HepG2 (cell line): ENCODE measurements around the gene SGSM1. TPM values are rescaled to one million over a fixed set of nuclear protein-coding genes. Genes with fewer than 3 reads are reported as not detected.

Source experiments
- BRCA1 ChIP-seq: sonication (generic); formaldehyde crosslinking; IDR thresholded peaks from 2 replicates; pipeline ENCODE4 v1.4.0; 2020; ENCODE audit warnings: missing genetic modification reagents
- MTF2 ChIP-seq: sonication (generic); formaldehyde crosslinking; IDR thresholded peaks from 2 replicates; pipeline ENCODE4 v1.5.0; 2020; ENCODE audit warnings: missing genetic modification reagents, borderline replicate concordance
- RAD51 ChIP-seq: fragments of 450-650 bp; IDR thresholded peaks from 2 replicates; pipeline ENCODE4 v1.6.1; 2016; ENCODE audit warnings: borderline replicate concordance
- SOX6 ChIP-seq, 2 experiments: fragments of 450-650 bp in 1 of 2; sonication (generic) in 1 of 2; formaldehyde crosslinking in 1 of 2; IDR thresholded peaks; 2 replicates each; pipeline versions ENCODE4 v1.4.0 to v1.6.1; 2017 to 2020; ENCODE audit warnings: antibody characterized with exemption in 1 of 2, mild to moderate bottlenecking in 1 of 2, missing genetic modification reagents in 1 of 2
- ZC3H13 ChIP-seq: sonication (generic); formaldehyde crosslinking; IDR thresholded peaks from 2 replicates; pipeline ENCODE4 v1.8.1; 2023; ENCODE audit warnings: mild to moderate bottlenecking, missing genetic modification reagents, moderate library complexity
- ZNF143 ChIP-seq: sonication (generic); formaldehyde crosslinking; IDR thresholded peaks from 2 replicates; pipeline ENCODE4 v1.4.0; 2020; ENCODE audit warnings: missing genetic modification reagents
- ZNF589 ChIP-seq: sonication (generic); formaldehyde crosslinking; conservative IDR thresholded peaks from 2 replicates; pipeline ENCODE4 v1.8.0; 2022; ENCODE audit warnings: mild to moderate bottlenecking, moderate library complexity, missing genetic modification reagents
- ZNF891 ChIP-seq: sonication (generic); formaldehyde crosslinking; IDR thresholded peaks from 2 replicates; pipeline ENCODE4 v1.5.0; 2020; ENCODE audit warnings: mild to moderate bottlenecking, missing genetic modification reagents
- polyA plus RNA-seq, 8 experiments: library from polyadenylated mRNA; depleted of rRNA in 3 of 8; stranded (reverse) in 7 of 8; unstranded in 1 of 8; fragments of >200 nt; fragmentation: Illumina TruSeq in 4 of 8; extraction: Trizol in 4 of 8; gene quantifications; 2 replicates each; pipeline versions ENCODE4 v1.2.1 to v1.2.3, GENCODE V29; 2011 to 2016; ENCODE audit warnings: low read depth in 4 of 8, missing spikeins in 1 of 8, mixed read lengths in 1 of 8; ENCODE audit not compliant: insufficient read depth in 1 of 8
- total RNA-seq, 5 experiments: library from RNA; depleted of rRNA; stranded (reverse); fragments of >200 nt; fragmentation: Illumina TruSeq; extraction: Trizol; gene quantifications; 2 replicates each; pipeline ENCODE4 v1.2.3, GENCODE V29; 2016; ENCODE audit warnings: low read depth in 1 of 5
- TF ChIP-seq, protein P1 (sequence below): sonication (generic); formaldehyde crosslinking; IDR thresholded peaks from 2 replicates; pipeline ENCODE4 v1.8.0; 2022; ENCODE audit warnings: missing genetic modification reagents, low read depth, mild to moderate bottlenecking, borderline replicate concordance
- TF ChIP-seq, protein P2 (sequence below): sonication (generic); formaldehyde crosslinking; IDR thresholded peaks from 2 replicates; pipeline ENCODE4 v1.4.0; 2020; ENCODE audit warnings: missing genetic modification reagents
- TF ChIP-seq, protein P3 (sequence below): sonication (generic); formaldehyde crosslinking; IDR thresholded peaks from 2 replicates; pipeline ENCODE4 v1.5.1; 2020; ENCODE audit warnings: mild to moderate bottlenecking, moderate library complexity, missing genetic modification reagents
- TF ChIP-seq, protein P4 (sequence below): sonication (generic); formaldehyde crosslinking; IDR thresholded peaks from 2 replicates; pipeline ENCODE4 v1.9.0; 2021; ENCODE audit warnings: missing genetic modification reagents, borderline replicate concordance
- TF ChIP-seq, protein P5 (sequence below): sonication (generic); formaldehyde crosslinking; conservative IDR thresholded peaks from 2 replicates; pipeline ENCODE4 v1.8.1; 2023; ENCODE audit warnings: missing genetic modification reagents
- TF ChIP-seq, protein P6 (sequence below): sonication (generic); formaldehyde crosslinking; IDR thresholded peaks from 2 replicates; pipeline ENCODE4 v1.4.0; 2020; ENCODE audit warnings: missing genetic modification reagents, borderline replicate concordance

SGSM1 gene
- total and polyA plus RNA-seq, 2 of the 13 experiments (the other 11 are each of a cell fraction or from before 2014, with no cell fraction given) = 0.07 TPM; not detected in 1

DNA sequence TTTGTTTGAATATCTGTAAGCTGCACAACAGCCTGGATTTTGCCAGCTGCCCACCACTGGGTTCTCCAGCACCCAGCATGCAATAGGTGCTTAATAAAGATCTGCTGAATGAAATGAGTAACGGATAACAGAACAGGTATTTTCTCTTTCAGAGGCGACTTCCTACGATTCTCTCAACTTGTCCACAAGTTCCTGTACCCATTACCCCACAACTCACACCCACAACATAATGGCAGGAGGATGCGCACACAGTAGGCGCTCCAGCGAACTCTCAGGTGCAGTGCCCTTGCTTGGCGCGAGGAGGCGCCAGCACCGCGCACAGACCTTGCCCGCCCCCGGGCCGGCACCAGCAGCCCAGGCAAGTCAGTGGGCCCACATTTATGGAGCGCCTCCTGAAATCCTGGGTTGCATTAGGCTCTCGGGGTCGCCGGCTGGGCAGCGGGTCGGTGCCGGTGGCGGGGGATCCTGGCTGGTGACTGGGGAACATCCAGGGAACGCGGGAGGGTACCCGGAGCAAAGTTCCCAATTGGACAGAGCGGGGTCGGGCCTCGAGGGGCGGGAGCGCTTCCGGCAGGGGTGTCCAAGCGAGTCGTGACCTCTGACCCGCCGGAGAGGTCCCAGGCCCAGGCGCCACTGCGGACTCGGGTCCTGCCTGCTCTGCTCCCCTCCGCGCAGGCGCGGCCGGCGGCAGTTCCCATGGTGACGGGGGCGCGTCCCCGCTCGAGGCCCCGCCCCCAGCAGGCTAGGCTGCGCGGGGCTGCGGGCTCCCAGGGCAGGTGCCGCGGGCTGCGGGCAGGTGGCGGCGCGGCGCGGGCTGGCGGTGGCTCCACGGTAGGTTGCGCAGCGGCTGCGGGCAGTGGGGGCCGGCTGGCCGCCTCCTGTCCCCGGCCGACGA lies 146.2 kb downstream of the SGSM1 start, which contains the start of gene KIAA1671 (continued):
- TF ChIP-seq, protein P1, sequence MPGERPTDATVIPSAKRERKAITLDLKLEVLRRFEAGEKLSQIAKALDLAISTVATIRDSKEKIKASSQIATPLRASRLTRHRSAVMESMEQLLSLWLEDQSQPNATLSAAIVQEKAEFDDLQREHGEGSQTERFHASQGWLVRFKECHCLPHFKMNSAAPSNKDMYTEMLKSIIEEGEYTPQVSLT = no peak
- TF ChIP-seq ZNF589 (CRISPR knock-in tag) (no peak), ZNF143 (CRISPR knock-in tag) (0 out of 2 replicates have a peak, but pooled peaks have one; percentile 28), SOX6 (IDR thresholded peaks at IDR 0.05) (no peak), SOX6 (CRISPR knock-in tag; IDR thresholded peaks at IDR 0.05) (peak; percentile 53; the same call in 1 of the 2 replicates), RAD51 (no peak), MTF2 (no peak), ZNF891 (CRISPR knock-in tag) (no peak; the same call in none of the 2 replicates), BRCA1 (CRISPR knock-in tag) (no peak), ZC3H13 (peak; percentile 56; the same call in 1 of the 2 replicates)
- TF ChIP-seq, protein P2, sequence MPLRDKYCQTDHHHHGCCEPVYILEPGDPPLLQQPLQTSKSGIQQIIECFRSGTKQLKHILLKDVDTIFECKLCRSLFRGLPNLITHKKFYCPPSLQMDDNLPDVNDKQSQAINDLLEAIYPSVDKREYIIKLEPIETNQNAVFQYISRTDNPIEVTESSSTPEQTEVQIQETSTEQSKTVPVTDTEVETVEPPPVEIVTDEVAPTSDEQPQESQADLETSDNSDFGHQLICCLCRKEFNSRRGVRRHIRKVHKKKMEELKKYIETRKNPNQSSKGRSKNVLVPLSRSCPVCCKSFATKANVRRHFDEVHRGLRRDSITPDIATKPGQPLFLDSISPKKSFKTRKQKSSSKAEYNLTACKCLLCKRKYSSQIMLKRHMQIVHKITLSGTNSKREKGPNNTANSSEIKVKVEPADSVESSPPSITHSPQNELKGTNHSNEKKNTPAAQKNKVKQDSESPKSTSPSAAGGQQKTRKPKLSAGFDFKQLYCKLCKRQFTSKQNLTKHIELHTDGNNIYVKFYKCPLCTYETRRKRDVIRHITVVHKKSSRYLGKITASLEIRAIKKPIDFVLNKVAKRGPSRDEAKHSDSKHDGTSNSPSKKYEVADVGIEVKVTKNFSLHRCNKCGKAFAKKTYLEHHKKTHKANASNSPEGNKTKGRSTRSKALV (CRISPR knock-in tag) = no peak
- TF ChIP-seq, protein P3, sequence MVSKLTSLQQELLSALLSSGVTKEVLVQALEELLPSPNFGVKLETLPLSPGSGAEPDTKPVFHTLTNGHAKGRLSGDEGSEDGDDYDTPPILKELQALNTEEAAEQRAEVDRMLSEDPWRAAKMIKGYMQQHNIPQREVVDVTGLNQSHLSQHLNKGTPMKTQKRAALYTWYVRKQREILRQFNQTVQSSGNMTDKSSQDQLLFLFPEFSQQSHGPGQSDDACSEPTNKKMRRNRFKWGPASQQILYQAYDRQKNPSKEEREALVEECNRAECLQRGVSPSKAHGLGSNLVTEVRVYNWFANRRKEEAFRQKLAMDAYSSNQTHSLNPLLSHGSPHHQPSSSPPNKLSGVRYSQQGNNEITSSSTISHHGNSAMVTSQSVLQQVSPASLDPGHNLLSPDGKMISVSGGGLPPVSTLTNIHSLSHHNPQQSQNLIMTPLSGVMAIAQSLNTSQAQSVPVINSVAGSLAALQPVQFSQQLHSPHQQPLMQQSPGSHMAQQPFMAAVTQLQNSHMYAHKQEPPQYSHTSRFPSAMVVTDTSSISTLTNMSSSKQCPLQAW (CRISPR knock-in tag) = peak; percentile 90
- TF ChIP-seq, protein P4, sequence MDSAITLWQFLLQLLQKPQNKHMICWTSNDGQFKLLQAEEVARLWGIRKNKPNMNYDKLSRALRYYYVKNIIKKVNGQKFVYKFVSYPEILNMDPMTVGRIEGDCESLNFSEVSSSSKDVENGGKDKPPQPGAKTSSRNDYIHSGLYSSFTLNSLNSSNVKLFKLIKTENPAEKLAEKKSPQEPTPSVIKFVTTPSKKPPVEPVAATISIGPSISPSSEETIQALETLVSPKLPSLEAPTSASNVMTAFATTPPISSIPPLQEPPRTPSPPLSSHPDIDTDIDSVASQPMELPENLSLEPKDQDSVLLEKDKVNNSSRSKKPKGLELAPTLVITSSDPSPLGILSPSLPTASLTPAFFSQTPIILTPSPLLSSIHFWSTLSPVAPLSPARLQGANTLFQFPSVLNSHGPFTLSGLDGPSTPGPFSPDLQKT (CRISPR knock-in tag) = no peak
- TF ChIP-seq, protein P5, sequence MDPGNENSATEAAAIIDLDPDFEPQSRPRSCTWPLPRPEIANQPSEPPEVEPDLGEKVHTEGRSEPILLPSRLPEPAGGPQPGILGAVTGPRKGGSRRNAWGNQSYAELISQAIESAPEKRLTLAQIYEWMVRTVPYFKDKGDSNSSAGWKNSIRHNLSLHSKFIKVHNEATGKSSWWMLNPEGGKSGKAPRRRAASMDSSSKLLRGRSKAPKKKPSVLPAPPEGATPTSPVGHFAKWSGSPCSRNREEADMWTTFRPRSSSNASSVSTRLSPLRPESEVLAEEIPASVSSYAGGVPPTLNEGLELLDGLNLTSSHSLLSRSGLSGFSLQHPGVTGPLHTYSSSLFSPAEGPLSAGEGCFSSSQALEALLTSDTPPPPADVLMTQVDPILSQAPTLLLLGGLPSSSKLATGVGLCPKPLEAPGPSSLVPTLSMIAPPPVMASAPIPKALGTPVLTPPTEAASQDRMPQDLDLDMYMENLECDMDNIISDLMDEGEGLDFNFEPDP = no peak
- TF ChIP-seq, protein P6, sequence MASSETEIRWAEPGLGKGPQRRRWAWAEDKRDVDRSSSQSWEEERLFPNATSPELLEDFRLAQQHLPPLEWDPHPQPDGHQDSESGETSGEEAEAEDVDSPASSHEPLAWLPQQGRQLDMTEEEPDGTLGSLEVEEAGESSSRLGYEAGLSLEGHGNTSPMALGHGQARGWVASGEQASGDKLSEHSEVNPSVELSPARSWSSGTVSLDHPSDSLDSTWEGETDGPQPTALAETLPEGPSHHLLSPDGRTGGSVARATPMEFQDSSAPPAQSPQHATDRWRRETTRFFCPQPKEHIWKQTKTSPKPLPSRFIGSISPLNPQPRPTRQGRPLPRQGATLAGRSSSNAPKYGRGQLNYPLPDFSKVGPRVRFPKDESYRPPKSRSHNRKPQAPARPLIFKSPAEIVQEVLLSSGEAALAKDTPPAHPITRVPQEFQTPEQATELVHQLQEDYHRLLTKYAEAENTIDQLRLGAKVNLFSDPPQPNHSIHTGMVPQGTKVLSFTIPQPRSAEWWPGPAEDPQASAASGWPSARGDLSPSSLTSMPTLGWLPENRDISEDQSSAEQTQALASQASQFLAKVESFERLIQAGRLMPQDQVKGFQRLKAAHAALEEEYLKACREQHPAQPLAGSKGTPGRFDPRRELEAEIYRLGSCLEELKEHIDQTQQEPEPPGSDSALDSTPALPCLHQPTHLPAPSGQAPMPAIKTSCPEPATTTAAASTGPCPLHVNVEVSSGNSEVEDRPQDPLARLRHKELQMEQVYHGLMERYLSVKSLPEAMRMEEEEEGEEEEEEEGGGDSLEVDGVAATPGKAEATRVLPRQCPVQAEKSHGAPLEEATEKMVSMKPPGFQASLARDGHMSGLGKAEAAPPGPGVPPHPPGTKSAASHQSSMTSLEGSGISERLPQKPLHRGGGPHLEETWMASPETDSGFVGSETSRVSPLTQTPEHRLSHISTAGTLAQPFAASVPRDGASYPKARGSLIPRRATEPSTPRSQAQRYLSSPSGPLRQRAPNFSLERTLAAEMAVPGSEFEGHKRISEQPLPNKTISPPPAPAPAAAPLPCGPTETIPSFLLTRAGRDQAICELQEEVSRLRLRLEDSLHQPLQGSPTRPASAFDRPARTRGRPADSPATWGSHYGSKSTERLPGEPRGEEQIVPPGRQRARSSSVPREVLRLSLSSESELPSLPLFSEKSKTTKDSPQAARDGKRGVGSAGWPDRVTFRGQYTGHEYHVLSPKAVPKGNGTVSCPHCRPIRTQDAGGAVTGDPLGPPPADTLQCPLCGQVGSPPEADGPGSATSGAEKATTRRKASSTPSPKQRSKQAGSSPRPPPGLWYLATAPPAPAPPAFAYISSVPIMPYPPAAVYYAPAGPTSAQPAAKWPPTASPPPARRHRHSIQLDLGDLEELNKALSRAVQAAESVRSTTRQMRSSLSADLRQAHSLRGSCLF = no peak
